NCI-H526 treated with DMSO at 0.1 percent for 48 hours (cell line): ENCODE results near the gene WNT2.

Source experiments
- DNase-seq: peaks from one replicate; lab custom pipeline; 2025; lab: John Stamatoyannopoulos, UW

Gene WNT2

DNA sequence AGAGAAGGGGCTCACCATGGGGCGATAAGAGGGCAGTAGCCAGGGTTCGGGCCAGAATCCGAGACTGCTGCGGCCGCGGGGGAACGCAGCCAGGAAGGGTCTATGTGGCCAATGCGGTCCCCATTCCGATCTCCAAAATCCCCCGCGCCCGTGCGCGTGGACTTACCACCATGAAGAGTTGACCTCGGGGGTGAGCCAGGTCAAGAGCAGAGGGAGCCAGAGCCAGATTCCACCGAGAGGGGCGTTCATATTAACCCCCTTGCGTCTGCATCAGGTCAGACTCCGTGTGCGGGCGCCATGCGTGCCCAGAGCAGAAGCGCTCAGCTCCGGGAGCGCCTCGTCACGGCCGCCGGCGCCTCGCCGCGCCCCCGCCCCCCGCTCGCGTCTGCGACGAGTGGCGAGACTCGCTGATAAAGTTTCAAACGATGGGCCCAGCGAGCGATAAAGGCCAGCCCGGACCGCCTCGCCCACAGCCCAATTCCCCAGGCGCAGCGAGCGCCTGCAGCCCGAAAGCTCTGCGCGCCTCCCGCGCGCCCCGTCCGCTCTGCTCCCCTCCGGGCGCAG, at the start of gene WNT2:
Gene WNT2 (minus strand): TSS at position 318 of the 564 bp plus-strand sequence. CDS start 69 bp downstream, at position 249.
- no peak for DNase-seq

DNA sequence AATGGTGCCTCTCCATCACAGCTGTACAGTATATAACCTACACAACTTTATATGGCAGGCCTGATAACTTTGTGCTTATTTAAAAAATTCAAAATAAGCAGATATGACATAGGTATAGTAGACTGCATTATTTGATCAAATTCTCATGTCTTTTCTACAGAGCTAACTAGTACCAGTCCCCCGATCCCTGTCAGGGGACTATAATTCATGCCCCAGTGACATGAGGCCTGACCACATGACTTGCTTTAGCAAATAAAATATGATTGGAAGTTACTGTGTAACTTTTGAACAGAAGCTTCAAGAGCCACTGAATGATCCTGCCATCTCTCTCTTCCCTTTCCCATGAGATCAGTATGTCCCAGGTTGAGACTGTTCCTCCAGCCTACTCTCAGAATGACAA, 49.2 kb upstream of the WNT2 start:
- no peak for DNase-seq

DNA sequence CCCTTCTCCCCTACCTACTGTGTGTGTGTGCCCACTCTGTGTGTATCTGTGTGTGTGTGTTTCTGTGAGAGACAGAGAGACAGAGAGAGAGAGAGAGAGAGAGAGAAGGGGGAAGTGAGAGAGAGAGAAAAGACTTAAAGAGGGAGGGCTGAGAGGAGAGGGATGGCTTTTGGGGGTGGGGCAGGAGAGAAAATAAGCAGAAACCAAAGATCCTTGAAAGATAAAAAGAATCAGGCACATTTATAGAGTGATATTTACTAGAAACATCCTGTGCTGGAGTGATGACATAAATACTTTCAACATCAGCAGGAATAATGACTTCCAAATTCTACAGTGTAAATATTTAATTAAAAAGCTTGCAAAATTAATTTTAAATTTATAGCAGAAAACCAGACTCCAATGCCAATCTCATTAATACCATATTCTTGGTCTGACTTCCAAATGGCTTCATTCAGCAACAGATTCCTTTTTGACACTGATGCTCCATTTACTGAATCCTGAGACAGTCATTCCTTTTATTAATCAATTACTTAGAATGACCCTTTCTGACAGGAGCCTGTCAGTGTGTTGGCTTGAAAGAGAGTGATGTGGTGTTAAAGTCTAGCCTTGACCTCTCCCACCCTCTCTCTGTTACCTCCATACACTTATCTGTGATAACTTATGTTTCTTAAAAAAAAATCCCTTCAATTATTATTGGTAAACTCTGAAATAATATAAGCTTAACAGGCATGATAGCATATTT, 41.7 kb upstream of the WNT2 start:
- DNase-seq, result no peak

- no peak for DNase-seq
Observed at GRCh38 chr7:117362294-117362888, 39.5 kb upstream of the WNT2 start.

GRCh38 chr7:117350027-117350426, 27.2 kb upstream of the WNT2 start:
- DNase-seq, result peak; percentile 14

DNA sequence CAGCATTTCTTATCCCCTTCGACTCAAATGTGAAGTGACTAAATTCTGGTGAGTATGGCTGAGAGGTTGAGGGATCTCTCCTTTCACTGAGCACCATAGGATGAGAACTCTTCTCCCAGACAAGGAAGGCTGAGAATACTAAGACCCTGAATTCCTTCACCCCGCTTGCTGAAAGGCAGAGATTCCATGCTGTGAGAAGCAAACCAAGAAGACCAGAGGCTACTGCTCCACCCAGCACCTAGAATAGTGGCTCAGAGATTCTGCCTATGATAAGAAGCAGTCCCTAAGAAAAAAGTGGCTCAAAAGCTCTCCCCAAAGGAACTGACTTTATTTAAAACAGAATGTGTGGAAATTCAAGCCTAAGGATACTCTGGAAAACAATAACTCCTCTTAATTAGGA, 26.7 kb upstream of the WNT2 start:
- DNase-seq, result no peak

GRCh38 chr7:117347962-117348672, 25.3 kb upstream of the WNT2 start:
- DNase-seq, result no peak

DNA sequence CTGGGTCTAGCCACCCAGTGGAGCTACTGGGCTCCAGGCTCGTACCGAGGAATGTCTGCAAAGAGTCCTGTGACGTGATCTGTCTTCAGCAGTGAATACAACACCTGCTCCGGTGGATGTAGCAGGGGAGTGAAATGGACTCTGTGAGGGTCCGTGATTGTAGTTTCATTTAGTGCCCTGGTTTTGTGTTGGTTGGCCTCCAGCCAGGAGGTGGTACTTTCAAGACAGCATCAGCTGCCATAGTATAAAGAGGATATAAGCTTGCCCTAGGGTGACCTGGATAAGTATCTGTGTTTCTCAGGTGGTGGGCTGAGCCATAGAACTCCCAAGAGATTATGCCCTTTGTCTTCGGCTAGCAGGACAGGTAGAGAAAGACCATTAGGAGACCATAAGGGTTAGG, 24.6 kb upstream of the WNT2 start:
- DNase-seq, result no peak

GRCh38 chr7:117346161-117346560, 23.3 kb upstream of the WNT2 start:
- DNase-seq, result no peak

DNA sequence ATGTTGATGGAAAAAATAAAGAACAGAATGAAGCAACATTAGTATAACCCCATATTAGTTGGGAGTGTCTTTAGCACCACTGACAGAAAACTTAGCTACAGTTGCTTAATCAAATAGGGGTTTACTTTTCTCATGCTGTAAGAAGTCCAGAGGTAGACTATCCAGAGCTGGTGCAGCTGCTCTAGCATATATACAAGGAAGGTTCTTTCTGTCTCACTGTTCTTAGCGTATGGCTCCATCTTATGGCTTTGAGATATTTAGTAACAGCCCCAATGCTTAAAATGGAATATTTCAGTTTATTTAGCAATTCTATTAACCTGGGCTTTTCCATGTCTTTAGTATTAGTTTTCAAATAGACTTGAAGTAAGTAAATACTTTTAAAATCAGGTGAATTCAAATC, 15.2 kb upstream of the WNT2 start:
- no peak for DNase-seq

DNA sequence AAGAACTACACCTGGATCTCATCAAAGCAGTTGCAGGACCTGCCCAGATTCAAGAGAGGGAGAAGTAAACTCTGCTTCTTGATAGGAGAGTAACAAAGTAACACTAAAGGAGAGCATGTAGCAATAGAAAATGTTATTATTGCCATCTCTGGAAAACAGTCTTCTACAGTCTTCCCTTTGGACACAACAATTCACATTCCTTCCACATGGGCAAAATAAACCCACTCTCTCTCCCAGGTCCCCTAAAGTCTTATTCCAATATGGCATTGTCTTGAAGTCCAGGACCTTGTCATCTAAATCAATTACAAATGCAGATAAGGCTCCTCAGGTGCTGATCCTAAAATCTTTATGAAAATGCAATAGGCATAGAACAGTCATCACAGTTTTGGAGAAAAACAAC, 10.3 kb upstream of the WNT2 start:
- DNase-seq, result no peak

GRCh38 chr7:117332031-117332430, 9.2 kb upstream of the WNT2 start:
- DNase-seq, result no peak

GRCh38 chr7:117325836-117326235, 3.0 kb upstream of the WNT2 start:
- DNase-seq, result no peak

- DNase-seq, result no peak
Observed at GRCh38 chr7:117324960-117325359, 2.1 kb upstream of the WNT2 start.

- no peak for DNase-seq
Observed at GRCh38 chr7:117323851-117324711, 1.2 kb upstream of the WNT2 start.

- DNase-seq, result no peak
Observed at GRCh38 chr7:117323305-117323850, 520 bp upstream of the WNT2 start.

DNA sequence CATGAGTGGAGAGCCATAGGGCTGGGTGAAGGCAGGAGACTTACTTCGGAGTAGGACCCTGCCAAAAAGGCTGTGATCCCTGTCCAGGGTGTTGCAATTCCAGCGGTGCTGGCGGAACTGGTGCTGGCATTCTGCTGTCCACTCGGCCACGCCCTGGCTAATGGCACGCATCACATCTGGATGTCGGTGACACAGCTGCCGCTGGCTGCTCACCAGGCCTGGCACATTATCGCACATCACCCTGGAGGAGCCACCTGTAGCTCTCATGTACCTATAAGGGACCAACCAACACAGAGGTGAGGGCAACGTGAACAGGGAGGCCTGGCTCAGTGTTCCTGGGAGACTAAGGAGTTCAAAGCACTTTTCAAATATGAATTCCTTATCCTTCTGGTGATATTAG, 2.3 kb downstream of the WNT2 start:
- DNase-seq, result no peak

DNA sequence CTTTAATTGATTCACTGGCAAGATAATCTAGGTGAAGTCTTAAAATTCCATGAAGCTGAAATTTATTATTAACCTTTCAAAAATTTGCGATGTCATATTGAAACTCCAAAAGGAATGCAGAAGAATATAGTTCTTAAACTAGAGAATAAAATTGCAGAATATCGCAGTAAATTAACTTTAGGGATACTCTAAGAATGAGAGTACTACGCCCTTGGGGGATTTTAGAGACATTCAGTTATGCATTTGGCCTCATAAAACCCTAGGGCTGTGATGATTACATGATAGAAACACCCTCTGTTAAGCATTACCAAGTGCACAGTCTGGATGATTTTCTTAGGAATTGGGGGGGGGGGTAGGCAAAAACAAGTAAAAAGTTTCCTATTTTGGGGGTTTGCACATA, 3.7 kb downstream of the WNT2 start:
- no peak for DNase-seq

GRCh38 chr7:117313582-117313981, 9.3 kb downstream of the WNT2 start:
- no peak for DNase-seq

GRCh38 chr7:117312593-117313580, 10.0 kb downstream of the WNT2 start:
- no peak for DNase-seq
